SK-N-MC (cell line): ENCODE data around the gene LRRC63.
"Not testable (repeated sequence)": the region's sequence is repeated elsewhere in the genome, so short reads cannot be mapped to it uniquely, and the experiment has no call there.

Experiments
- DNase-seq: peaks from one replicate; pipeline ENCODE4 v3.0.0-alpha.2; 2011; ENCODE audit warnings: low read depth, low spot score
- H3K27ac ChIP-seq: fragments of 200-600 bp; sonication (generic); 2 replicates; pipeline ENCODE4 v1.5.1; 2016; ENCODE audit warnings: mixed run types
- H3K36me3 ChIP-seq: fragments of 200-600 bp; sonication (generic); 2 replicates; pipeline ENCODE4 v1.6.1; 2017; ENCODE audit warnings: antibody characterized with exemption, low read length, mixed read lengths; ENCODE audit not compliant: insufficient read depth
- H3K4me3 ChIP-seq: fragments of 200-600 bp; sonication (generic); 2 replicates; pipeline ENCODE4 v1.5.1; 2016
- H3K9ac ChIP-seq: fragments of 200-600 bp; sonication (generic); 2 replicates; pipeline ENCODE4 v1.8.0; 2017; ENCODE audit warnings: mixed run types, mixed read lengths; ENCODE audit not compliant: insufficient read length
- H3K9me3 ChIP-seq: fragments of 200-600 bp; sonication (generic); 2 replicates; pipeline ENCODE4 v1.6.1; 2017; ENCODE audit warnings: low read depth, mild to moderate bottlenecking, antibody characterized with exemption, low read length, moderate library complexity, mixed read lengths
- EZH2 ChIP-seq: fragments of 200-600 bp; sonication (generic); IDR thresholded peaks from one replicate; pipeline ENCODE4 v1.6.1; 2017; ENCODE audit warnings: antibody characterized with exemption
- FOXP2 ChIP-seq: optimal IDR thresholded peaks from 2 replicates; pipeline ENCODE3; 2011; ENCODE audit warnings: mild to moderate bottlenecking, moderate library complexity; ENCODE audit not compliant: insufficient read depth; ENCODE audit errors: extremely low read length, control extremely low read depth
- POLR2AphosphoS5 ChIP-seq: IDR thresholded peaks from 2 replicates; pipeline ENCODE4 v1.6.1; 2012; ENCODE audit warnings: mild to moderate bottlenecking, low read depth, low read length, borderline replicate concordance

The LRRC63 gene

GRCh38 chr13:46211483-46212351, at the start of gene LRRC63:
LRRC63 (plus strand) TSS chr13:46211928; CDS start chr13:46213035, 1,107 bp downstream.
- H3K4me3 ChIP-seq = peak within 1 kb of the TSS; percentile 99
- TF ChIP-seq FOXP2 (no peak), EZH2 (no peak), POLR2AphosphoS5 (peak; percentile 75)
- DNase-seq = no peak
- H3K36me3 ChIP-seq = no peaks in the 10 kb centered on the region
- no peaks in the 10 kb centered on the region for H3K9me3 ChIP-seq
- H3K9ac ChIP-seq = peak within 1 kb of the TSS; percentile 89
- H3K27ac ChIP-seq = peak within 1 kb of the TSS; percentile 53; the same call in 1 of the 2 replicates

DNA sequence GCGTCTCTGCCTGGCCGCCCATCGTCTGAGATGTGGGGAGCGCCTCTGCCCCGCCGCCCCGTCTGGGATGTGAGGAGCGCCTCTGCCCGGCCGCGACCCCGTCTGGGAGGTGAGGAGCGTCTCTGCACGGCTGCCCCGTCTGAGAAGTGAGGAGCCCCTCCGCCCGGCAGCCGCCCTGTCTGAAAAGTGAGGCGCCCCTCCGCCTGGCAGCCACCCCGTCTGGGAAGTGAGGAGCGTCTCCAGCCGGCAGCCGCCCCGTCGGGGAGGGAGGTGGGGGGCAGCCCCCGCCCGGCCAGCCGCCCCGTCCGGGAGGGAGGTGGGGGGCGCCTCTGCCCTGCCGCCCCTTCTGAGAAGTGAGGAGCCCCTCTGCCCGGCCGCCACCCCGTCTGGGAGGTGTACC, 49.0 kb upstream of the LRRC63 start:
- H3K36me3 ChIP-seq = peaks cover 11% of the 10 kb centered on the region; the same call in 1 of the 2 replicates
- H3K9me3 ChIP-seq, H3K9ac ChIP-seq, DNase-seq, H3K27ac ChIP-seq, H3K4me3 ChIP-seq: not testable (repeated sequence)

DNA sequence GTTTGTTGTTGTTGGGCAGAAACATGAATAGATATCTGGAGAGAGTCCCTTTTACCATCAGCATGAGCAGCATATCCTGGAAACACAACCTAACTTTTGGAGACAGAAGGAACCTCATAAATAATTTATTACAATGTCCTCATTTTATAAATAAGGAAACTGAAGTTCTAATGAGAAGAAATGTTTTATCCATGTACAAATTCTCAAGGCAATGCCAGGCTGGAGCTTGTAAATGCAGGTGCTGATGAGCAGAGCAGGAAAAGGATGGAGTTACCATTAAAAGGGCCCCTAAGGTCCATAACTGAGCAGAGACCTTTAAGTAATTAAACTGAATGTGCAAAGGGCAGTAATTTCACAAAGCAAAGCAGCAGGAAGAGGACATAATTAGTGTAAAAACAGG, 47.1 kb upstream of the LRRC63 start:
- Histone ChIP-seq H3K4me3 (no peak overlapping the region), H3K36me3 (no peaks in the 10 kb centered on the region), H3K27ac (peak overlapping the region; percentile 56; the same call in 1 of the 2 replicates), H3K9me3 (no peaks in the 10 kb centered on the region), H3K9ac (no peak overlapping the region)
- no peak for DNase-seq
- no peak for TF ChIP-seq POLR2AphosphoS5
- no peak for TF ChIP-seq EZH2

- peak overlapping the region; percentile 5; the same call in 1 of the 2 replicates for H3K27ac ChIP-seq
- no peak overlapping the region for H3K9ac ChIP-seq
- H3K4me3 ChIP-seq = no peak overlapping the region
- no peak for DNase-seq
- no peaks in the 10 kb centered on the region for H3K9me3 ChIP-seq
- TF ChIP-seq FOXP2 (no peak), POLR2AphosphoS5 (no peak), EZH2 (no peak)
- H3K36me3 ChIP-seq = no peaks in the 10 kb centered on the region
These were observed 46.1 kb upstream of the LRRC63 start for GRCh38 chr13:46165485-46166223.

- DNase-seq = no peak
- Histone ChIP-seq H3K9ac (no peak overlapping the region), H3K27ac (peak overlapping the region; percentile 60; the same call in 1 of the 2 replicates), H3K4me3 (no peak overlapping the region), H3K36me3 (no peaks in the 10 kb centered on the region), H3K9me3 (no peaks in the 10 kb centered on the region)
- TF ChIP-seq FOXP2 (no peak), POLR2AphosphoS5 (no peak), EZH2 (no peak)
These were observed 45.5 kb upstream of the LRRC63 start for GRCh38 chr13:46166224-46166584.

GRCh38 chr13:46166947-46167610, 44.6 kb upstream of the LRRC63 start:
- H3K9ac ChIP-seq = peak overlapping the region; percentile 37
- H3K9me3 ChIP-seq = no peaks in the 10 kb centered on the region
- H3K4me3 ChIP-seq = no peak overlapping the region
- H3K36me3 ChIP-seq = no peaks in the 10 kb centered on the region
- peak overlapping the region; percentile 60; the same call in 1 of the 2 replicates for H3K27ac ChIP-seq
- DNase-seq = no peak
- TF ChIP-seq FOXP2 (no peak), POLR2AphosphoS5 (no peak), EZH2 (no peak)

DNA sequence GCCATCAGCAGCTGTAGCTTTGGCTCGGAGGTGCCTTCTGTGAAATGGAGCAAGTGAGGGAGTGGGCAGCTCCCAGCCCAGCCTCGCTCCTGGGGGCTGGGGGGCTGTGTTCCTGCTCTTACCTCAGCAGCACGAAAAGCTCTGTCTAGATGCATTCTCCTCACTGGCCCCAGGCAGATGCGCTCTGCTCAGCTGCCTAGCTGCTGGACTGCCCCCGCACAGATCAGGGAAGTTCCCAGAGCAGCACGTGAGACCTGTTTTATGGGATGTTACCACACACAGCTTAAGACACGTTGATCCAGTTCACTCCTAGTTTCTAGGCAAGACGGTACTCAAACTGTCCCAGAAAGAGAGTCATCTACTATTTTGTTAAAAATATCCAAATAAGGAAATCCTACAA, 43.4 kb upstream of the LRRC63 start:
- Histone ChIP-seq H3K9ac (peak overlapping the region; percentile 50), H3K9me3 (no peaks in the 10 kb centered on the region), H3K36me3 (no peaks in the 10 kb centered on the region), H3K4me3 (peak overlapping the region; percentile 46), H3K27ac (peak overlapping the region; percentile 87)
- no peak for TF ChIP-seq FOXP2
- TF ChIP-seq POLR2AphosphoS5 = no peak
- TF ChIP-seq EZH2 = no peak
- no peak for DNase-seq

- Histone ChIP-seq H3K4me3 (peak overlapping the region; percentile 46), H3K36me3 (no peaks in the 10 kb centered on the region), H3K9me3 (no peaks in the 10 kb centered on the region), H3K27ac (peak overlapping the region; percentile 87), H3K9ac (peak overlapping the region; percentile 50)
- TF ChIP-seq FOXP2 = no peak
- no peak for TF ChIP-seq EZH2
- no peak for TF ChIP-seq POLR2AphosphoS5
- DNase-seq = no peak
These were observed 42.9 kb upstream of the LRRC63 start for GRCh38 chr13:46168783-46169182.

GRCh38 chr13:46169758-46170157, 42.0 kb upstream of the LRRC63 start:
- H3K9ac ChIP-seq = no peak overlapping the region
- no peak for DNase-seq
- no peak overlapping the region for H3K27ac ChIP-seq
- no peaks in the 10 kb centered on the region for H3K36me3 ChIP-seq
- H3K9me3 ChIP-seq = no peaks in the 10 kb centered on the region
- no peak for TF ChIP-seq FOXP2
- no peak for TF ChIP-seq EZH2
- no peak overlapping the region for H3K4me3 ChIP-seq
